Measurements from ENCODE around the gene JMJD1C. TPM values are rescaled to one million over a fixed set of nuclear protein-coding genes. Genes with fewer than 3 reads are reported as not detected.

The JMJD1C gene
- total RNA-seq, 1 experiment from 2014 or later, result 180 TPM

DNA sequence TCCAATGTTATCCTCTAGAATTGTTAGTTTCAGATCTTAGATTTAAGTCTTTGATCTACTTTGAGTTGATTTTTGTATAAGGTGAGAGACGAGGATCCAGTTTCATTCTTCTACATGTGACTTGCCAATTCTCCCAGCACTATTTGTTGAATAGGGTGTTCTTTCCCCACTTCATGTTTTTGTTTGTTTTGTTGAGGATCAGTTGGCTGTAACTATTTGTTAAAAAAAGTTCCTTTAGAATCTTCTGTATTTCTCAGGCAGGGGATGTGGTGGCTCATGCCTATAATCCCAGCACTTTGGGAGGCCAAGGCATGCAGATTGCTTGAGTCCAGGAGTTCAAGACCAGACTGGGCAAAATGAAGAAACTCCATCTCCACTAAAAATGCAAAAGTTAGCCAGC lies 151.8 kb downstream of the JMJD1C start:
- ChIA-PET POLR2A (interaction anchor here (1.0 kb wide), 1 partner anchor 10 kb away, joined by 3 read pairs; no protein-coding TSS in a partner anchor), CTCF (interaction anchor here (0.7 kb wide), 1 partner anchor 320 kb away, joined by 3 read pairs; no protein-coding TSS in a partner anchor)
- Mint-ChIP-seq H3K4me1 (peaks cover 8% of the 10 kb centered on the region), H3K36me3 (no peaks in the 10 kb centered on the region), H3K9me3 (no peaks in the 10 kb centered on the region), H3K4me3 (no peak overlapping the region), H3K27ac (no peak overlapping the region), H3K27me3 (ENCODE audit: low read depth) (no peaks in the 10 kb centered on the region)
- TF ChIP-seq JAZF1 (CRISPR knock-in tag; IDR thresholded peaks at IDR 0.05) (no peak), TP53 (CRISPR knock-in tag; IDR thresholded peaks at IDR 0.05) (no peak), ZMAT4 (CRISPR knock-in tag; IDR thresholded peaks at IDR 0.05) (no peak), CBFB (CRISPR knock-in tag; IDR thresholded peaks at IDR 0.05; ENCODE audit: low read depth) (no peak), ZBTB21 (CRISPR knock-in tag; IDR thresholded peaks at IDR 0.05; ENCODE audit: borderline replicate concordance) (no peak), ZNF512 (CRISPR knock-in tag; IDR thresholded peaks at IDR 0.05; ENCODE audit: borderline replicate concordance) (no peak), ELF4 (CRISPR knock-in tag; IDR thresholded peaks at IDR 0.05; ENCODE audit: low read depth) (no peak), ZNF219 (CRISPR knock-in tag; IDR thresholded peaks at IDR 0.05; ENCODE audit: borderline replicate concordance) (no peak), USF1 (CRISPR knock-in tag; IDR thresholded peaks at IDR 0.05) (no peak), MLX (CRISPR knock-in tag; IDR thresholded peaks at IDR 0.05) (no peak), ZNF671 (CRISPR knock-in tag; IDR thresholded peaks at IDR 0.05) (no peak), HMGA2 (CRISPR knock-in tag; IDR thresholded peaks at IDR 0.05) (no peak), NFATC4 (CRISPR knock-in tag; IDR thresholded peaks at IDR 0.05) (no peak), ZNF317 (CRISPR knock-in tag; IDR thresholded peaks at IDR 0.05; ENCODE audit: borderline replicate concordance, low read depth) (no peak), ZNF263 (CRISPR knock-in tag; IDR thresholded peaks at IDR 0.05; ENCODE audit: low read depth) (no peak)
- TF ChIP-seq, protein P1, sequence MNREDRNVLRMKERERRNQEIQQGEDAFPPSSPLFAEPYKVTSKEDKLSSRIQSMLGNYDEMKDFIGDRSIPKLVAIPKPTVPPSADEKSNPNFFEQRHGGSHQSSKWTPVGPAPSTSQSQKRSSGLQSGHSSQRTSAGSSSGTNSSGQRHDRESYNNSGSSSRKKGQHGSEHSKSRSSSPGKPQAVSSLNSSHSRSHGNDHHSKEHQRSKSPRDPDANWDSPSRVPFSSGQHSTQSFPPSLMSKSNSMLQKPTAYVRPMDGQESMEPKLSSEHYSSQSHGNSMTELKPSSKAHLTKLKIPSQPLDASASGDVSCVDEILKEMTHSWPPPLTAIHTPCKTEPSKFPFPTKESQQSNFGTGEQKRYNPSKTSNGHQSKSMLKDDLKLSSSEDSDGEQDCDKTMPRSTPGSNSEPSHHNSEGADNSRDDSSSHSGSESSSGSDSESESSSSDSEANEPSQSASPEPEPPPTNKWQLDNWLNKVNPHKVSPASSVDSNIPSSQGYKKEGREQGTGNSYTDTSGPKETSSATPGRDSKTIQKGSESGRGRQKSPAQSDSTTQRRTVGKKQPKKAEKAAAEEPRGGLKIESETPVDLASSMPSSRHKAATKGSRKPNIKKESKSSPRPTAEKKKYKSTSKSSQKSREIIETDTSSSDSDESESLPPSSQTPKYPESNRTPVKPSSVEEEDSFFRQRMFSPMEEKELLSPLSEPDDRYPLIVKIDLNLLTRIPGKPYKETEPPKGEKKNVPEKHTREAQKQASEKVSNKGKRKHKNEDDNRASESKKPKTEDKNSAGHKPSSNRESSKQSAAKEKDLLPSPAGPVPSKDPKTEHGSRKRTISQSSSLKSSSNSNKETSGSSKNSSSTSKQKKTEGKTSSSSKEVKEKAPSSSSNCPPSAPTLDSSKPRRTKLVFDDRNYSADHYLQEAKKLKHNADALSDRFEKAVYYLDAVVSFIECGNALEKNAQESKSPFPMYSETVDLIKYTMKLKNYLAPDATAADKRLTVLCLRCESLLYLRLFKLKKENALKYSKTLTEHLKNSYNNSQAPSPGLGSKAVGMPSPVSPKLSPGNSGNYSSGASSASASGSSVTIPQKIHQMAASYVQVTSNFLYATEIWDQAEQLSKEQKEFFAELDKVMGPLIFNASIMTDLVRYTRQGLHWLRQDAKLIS (CRISPR knock-in tag; IDR thresholded peaks at IDR 0.05; ENCODE audit: borderline replicate concordance), result no peak
- TF ChIP-seq, protein P2, sequence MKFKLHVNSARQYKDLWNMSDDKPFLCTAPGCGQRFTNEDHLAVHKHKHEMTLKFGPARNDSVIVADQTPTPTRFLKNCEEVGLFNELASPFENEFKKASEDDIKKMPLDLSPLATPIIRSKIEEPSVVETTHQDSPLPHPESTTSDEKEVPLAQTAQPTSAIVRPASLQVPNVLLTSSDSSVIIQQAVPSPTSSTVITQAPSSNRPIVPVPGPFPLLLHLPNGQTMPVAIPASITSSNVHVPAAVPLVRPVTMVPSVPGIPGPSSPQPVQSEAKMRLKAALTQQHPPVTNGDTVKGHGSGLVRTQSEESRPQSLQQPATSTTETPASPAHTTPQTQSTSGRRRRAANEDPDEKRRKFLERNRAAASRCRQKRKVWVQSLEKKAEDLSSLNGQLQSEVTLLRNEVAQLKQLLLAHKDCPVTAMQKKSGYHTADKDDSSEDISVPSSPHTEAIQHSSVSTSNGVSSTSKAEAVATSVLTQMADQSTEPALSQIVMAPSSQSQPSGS (CRISPR knock-in tag; IDR thresholded peaks at IDR 0.05; ENCODE audit: borderline replicate concordance, low read depth), result no peak
- TF ChIP-seq, protein P3, sequence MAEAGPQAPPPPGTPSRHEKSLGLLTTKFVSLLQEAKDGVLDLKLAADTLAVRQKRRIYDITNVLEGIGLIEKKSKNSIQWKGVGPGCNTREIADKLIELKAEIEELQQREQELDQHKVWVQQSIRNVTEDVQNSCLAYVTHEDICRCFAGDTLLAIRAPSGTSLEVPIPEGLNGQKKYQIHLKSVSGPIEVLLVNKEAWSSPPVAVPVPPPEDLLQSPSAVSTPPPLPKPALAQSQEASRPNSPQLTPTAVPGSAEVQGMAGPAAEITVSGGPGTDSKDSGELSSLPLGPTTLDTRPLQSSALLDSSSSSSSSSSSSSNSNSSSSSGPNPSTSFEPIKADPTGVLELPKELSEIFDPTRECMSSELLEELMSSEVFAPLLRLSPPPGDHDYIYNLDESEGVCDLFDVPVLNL (CRISPR knock-in tag; IDR thresholded peaks at IDR 0.05; ENCODE audit: borderline replicate concordance, low read depth), result no peak
- no peak for DNase-seq (ENCODE audit: low spot score)
- no peak for ATAC-seq
